ENCODE data around the gene WDPCP.
"Not testable (repeated sequence)": the region's sequence is repeated elsewhere in the genome, so short reads cannot be mapped to it uniquely, and the experiment has no call there.

WDPCP gene

DNA sequence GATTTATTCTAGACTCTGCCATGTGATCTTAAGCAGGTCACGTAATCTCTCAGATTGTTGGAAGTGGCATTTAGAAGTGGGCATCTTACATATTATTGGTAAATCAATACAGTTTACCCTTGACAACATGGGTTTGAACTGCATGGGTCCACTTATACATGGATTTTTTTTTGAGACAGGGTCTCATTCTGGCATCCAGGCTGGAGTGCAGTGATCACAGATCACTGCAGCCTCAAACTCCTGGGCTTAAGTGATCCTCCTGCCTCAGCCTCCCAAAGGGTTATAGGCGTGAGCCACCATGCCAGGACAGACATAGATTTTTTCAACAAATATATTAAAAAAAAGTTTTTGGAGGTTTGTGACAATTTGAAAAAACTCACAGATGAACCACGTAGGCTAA lies 393.0 kb downstream of the WDPCP start:
- DNase-seq: no peak

- no peak for DNase-seq
Measured at GRCh38 chr2:63194175-63194574, 394.1 kb downstream of the WDPCP start.

GRCh38 chr2:63192889-63193774 lies 395.1 kb downstream of the WDPCP start:
- no peak for DNase-seq

GRCh38 chr2:63192169-63192888 lies 395.9 kb downstream of the WDPCP start:
- DNase-seq: peak; percentile 26

GRCh38 chr2:63189026-63189425 lies 399.3 kb downstream of the WDPCP start:
- DNase-seq: no peak

DNA sequence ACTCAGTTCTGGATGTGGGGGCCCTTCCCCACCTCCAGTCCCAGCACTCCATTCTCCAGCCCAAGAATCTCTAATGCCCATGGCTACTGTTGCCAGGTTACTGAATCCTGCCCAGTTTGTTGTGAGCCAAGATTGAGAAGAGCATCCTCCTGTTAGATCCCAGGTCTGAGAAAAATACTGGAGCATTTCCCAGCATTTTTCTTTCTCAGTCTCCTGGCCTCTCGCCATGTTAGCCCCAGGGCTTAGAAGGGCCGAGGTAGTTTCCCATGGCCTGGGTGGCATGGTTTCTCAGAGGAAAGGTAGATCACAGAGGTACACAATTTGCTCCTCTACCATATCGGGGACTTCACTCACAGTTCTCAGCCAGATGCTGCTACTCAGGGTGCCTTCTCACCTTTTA lies 401.9 kb downstream of the WDPCP start:
- DNase-seq: peak; percentile 36

GRCh38 chr2:63163161-63163820 lies 425.0 kb downstream of the WDPCP start:
- DNase-seq: no peak

DNA sequence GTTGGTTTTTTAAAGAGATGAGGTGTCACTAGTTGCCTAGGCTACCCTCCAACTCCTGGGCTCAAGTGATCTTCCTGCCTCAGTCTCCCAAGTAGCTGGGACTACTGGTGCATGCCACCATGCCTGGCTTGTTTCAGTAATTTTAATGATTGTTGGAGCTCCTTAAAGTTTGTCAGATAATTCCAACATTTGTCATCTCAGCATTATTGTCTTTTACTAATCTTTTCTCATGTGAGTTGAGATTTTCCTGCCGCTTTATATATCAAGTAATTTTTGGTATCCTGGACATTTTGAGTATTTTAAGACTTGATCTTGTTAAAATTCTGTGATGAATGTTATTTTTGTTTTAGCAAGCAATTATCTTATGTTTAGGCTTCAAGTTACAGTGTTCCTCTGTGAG lies 429.0 kb downstream of the WDPCP start:
- DNase-seq: no peak

GRCh38 chr2:63136683-63137082 lies 451.6 kb downstream of the WDPCP start:
- not testable (repeated sequence) for DNase-seq

- DNase-seq: no peak
Measured at GRCh38 chr2:63132020-63132419, 456.3 kb downstream of the WDPCP start.

GRCh38 chr2:63131196-63131595 lies 457.1 kb downstream of the WDPCP start:
- no peak for DNase-seq

GRCh38 chr2:63127594-63127993 lies 460.7 kb downstream of the WDPCP start:
- no peak for DNase-seq

GRCh38 chr2:63124850-63125249 lies 463.4 kb downstream of the WDPCP start:
- no peak for DNase-seq

DNA sequence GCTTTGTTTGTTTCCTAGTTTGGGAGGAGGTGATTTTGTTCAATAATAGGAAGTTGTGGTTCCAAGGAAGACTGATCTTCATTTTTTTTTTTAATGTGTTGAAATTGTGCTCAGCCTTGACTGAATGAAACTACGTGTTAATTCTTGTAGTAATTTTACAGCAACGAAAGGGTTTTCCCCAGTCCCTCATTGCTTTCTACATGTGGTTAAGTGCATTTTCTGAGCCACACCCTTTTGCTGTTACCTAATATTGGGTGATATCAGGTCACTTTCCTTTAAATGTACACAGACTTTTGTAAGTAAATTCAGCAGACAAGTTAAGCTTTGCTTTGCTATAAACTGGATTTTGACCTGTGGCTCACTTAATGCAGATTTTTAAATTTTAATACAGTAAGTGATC lies 464.1 kb downstream of the WDPCP start:
- DNase-seq: peak; percentile 4

GRCh38 chr2:63122921-63123320 lies 465.4 kb downstream of the WDPCP start:
- no peak for DNase-seq

GRCh38 chr2:63121055-63121834 lies 467.0 kb downstream of the WDPCP start:
- no peak for DNase-seq

GRCh38 chr2:63118821-63119220 lies 469.5 kb downstream of the WDPCP start:
- no peak for DNase-seq

DNA sequence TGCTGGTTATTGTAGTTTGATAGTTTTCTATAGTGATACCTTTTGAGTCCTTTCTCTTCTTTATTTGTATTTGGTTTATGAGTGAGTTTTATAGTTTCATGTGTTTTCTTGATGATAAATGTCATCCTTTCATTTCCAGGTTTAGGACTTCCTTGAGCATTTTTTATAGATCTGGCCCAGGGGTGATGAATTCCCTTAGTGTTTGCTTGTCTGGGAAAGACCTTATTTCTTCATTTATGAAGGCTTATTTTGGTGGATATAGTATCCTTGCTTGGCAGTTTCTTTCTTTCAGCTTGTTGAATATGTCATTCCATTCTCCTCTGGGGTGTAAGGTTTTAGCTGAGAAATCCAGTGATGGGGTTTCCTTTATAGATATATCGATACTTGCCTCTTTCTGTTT lies 483.8 kb downstream of the WDPCP start:
- no peak for DNase-seq

DNA sequence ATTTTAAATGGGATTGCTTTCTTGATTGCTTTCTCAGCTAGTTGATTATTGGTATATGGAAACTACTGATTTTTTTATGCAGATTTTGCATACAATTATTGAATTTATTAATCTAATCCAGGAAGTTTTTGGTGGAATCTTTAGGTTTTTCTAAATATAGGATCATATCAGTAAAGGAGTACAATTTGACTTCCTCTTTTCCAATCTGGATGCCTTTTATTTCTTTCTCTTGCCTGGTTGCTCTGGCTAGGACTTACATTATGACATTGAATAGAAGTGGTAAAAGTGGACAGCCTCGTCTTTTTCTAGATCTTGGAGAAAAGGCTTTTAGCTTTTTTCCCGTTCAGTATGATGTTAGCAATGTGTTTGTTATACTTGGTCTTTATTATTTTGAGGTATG lies 486.3 kb downstream of the WDPCP start:
- no peak for DNase-seq

DNA sequence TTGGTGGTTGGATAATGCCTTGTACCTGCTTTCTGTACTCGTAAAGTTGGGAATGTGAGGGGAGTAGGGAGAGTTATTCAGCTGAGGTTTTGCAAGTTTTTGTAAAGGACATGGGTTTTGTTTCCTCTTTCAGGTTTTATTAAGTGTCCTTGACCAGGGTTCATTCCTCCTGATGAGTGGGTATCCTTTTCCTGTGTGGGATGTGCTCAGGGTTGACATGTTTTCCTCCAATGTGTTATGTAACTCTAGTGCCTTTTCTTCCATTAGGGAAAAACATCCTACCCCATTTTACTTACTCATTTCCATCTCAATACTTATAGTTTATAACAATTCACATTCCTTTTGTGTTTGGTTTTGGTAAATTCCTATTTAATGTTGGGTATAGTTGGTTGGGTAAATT lies 489.2 kb downstream of the WDPCP start:
- no peak for DNase-seq

GRCh38 chr2:63096491-63096890 lies 491.8 kb downstream of the WDPCP start:
- DNase-seq: no peak

DNA sequence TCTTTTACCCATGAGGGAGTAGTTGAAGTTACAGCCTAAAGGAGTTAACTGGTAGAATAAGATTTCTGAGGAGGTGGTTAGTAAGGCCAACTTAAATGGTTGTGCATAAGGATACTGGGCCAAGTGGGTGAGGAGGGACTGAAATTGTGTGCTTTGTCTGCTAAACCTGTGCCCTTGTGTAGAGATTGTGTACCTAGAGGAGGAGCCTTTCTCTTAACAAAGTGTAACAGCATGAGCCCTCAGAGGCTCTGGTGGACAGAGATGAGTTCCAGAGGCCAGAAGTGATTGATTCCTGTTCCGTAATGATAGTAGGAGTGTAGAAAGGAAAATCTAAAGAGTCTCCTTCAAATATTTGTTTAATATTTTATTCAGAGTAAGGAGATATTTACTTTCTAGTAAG lies 494.8 kb downstream of the WDPCP start:
- DNase-seq: no peak

DNA sequence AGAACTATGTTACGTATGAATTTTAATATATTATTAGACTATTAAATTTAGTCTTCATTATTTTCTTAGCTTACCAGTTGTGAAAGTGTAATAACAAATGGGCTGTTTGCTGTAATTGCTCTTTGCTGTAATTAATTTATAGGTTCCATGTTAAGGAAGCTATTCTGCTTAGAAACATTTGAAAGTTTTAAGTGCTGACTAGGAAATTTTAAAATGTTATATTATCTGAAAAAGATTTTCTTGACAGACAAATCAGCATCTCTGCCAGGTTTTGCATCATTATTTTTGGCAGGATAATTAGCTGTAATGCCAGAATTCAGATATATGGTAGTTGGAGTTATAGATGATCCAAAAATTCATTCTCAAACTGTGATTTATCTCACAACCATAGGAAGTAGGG lies 495.4 kb downstream of the WDPCP start:
- DNase-seq: no peak

Data from NCI-H226 (cell line).